Measurements from ENCODE around the gene ZNF282.
"Not testable (repeated sequence)": the region's sequence is repeated elsewhere in the genome, so short reads cannot be mapped to it uniquely, and the experiment has no call there.

ZNF282 gene

GRCh38 chr7:149226840-149227494 is 31.6 kb downstream of the ZNF282 start:
- no peak overlapping the region for H3K4me3 Mint-ChIP-seq
- H3K4me1 Mint-ChIP-seq = no peaks in the 10 kb centered on the region
- H3K27me3 Mint-ChIP-seq = peaks cover 13% of the 10 kb centered on the region
- no peak overlapping the region for H3K27ac Mint-ChIP-seq
- ATAC-seq (no peak), DNase-seq (no peak)
- no peaks in the 10 kb centered on the region for H3K9me3 Mint-ChIP-seq

- Mint-ChIP-seq H3K27me3 (peaks cover 25% of the 10 kb centered on the region), H3K27ac (no peak overlapping the region), H3K4me1 (no peaks in the 10 kb centered on the region), H3K4me3 (no peak overlapping the region), H3K9me3 (no peaks in the 10 kb centered on the region)
- no peak for ATAC-seq
- DNase-seq = no peak
These were observed 33.6 kb downstream of the ZNF282 start for GRCh38 chr7:149228831-149229471.

- peak; percentile 32 for ATAC-seq
- no peak for DNase-seq
- Mint-ChIP-seq H3K4me1 (no peaks in the 10 kb centered on the region), H3K27me3 (peaks cover 25% of the 10 kb centered on the region), H3K27ac (no peak overlapping the region), H3K9me3 (no peaks in the 10 kb centered on the region), H3K4me3 (no peak overlapping the region)
These were observed 34.2 kb downstream of the ZNF282 start for GRCh38 chr7:149229526-149229925.

GRCh38 chr7:149232362-149232761 is 37.0 kb downstream of the ZNF282 start:
- DNase-seq = no peak
- H3K9me3 Mint-ChIP-seq = no peaks in the 10 kb centered on the region
- ATAC-seq = no peak
- no peaks in the 10 kb centered on the region for H3K4me1 Mint-ChIP-seq
- H3K27me3 Mint-ChIP-seq = peaks cover 32% of the 10 kb centered on the region
- no peak overlapping the region for H3K4me3 Mint-ChIP-seq
- no peak overlapping the region for H3K27ac Mint-ChIP-seq

GRCh38 chr7:149233655-149234204 is 38.4 kb downstream of the ZNF282 start:
- H3K9me3 Mint-ChIP-seq, DNase-seq, H3K4me3 Mint-ChIP-seq, H3K4me1 Mint-ChIP-seq, H3K27ac Mint-ChIP-seq: not testable (repeated sequence)
- peaks cover 32% of the 10 kb centered on the region for H3K27me3 Mint-ChIP-seq
- ATAC-seq = peak; percentile 59

GRCh38 chr7:149237502-149237901 is 42.2 kb downstream of the ZNF282 start:
- Mint-ChIP-seq H3K4me3 (no peak overlapping the region), H3K9me3 (peaks cover under 1 to 2% of the 10 kb centered on the region in 2 donors), H3K4me1 (peaks cover 33% of the 10 kb centered on the region), H3K27me3 (peaks cover 16% of the 10 kb centered on the region), H3K27ac (no peak overlapping the region)
- ATAC-seq = no peak
- no peak for DNase-seq

GRCh38 chr7:149238051-149238450 is 42.7 kb downstream of the ZNF282 start:
- H3K4me1 Mint-ChIP-seq = peaks cover 33% of the 10 kb centered on the region
- no peak for DNase-seq
- ATAC-seq = no peak
- H3K4me3 Mint-ChIP-seq = peak overlapping the region; percentile 8 to 10
- H3K9me3 Mint-ChIP-seq = peaks cover 5 to 8% of the 10 kb centered on the region in 2 donors
- H3K27ac Mint-ChIP-seq = peak overlapping the region in 1 of 2 donors; percentile 72
- H3K27me3 Mint-ChIP-seq = peaks cover 10% of the 10 kb centered on the region

- DNase-seq (peak; percentile 87 to 91), ATAC-seq (peak; percentile 100)
- Mint-ChIP-seq H3K27me3 (peaks cover 7% of the 10 kb centered on the region), H3K4me3 (peak within 1 kb of the TSS; percentile 93 to 95), H3K4me1 (peaks cover 37% of the 10 kb centered on the region), H3K9me3 (peaks cover 5 to 8% of the 10 kb centered on the region in 2 donors), H3K27ac (peak within 1 kb of the TSS; percentile 90 to 98)
These were observed 44.2 kb downstream of the ZNF282 start, which contains the start of gene ZNF212 for GRCh38 chr7:149239345-149240143. Gene ZNF212, plus strand, starts transcription at chr7:149239651. Its CDS starts 128 bp downstream, at chr7:149239779.

GRCh38 chr7:149240637-149241036 is 45.3 kb downstream of the ZNF282 start:
- ATAC-seq (no peak), DNase-seq (no peak)
- Mint-ChIP-seq H3K27ac (no peak overlapping the region), H3K27me3 (peaks cover 7% of the 10 kb centered on the region), H3K4me1 (peaks cover 48% of the 10 kb centered on the region), H3K4me3 (peak overlapping the region; percentile 93 to 95), H3K9me3 (peaks cover 5 to 8% of the 10 kb centered on the region in 2 donors)

- DNase-seq (no peak), ATAC-seq (no peak)
- Mint-ChIP-seq H3K4me1 (peaks cover 55% of the 10 kb centered on the region), H3K27ac (peak overlapping the region in 1 of 2 donors; percentile 71), H3K27me3 (peaks cover under 1% of the 10 kb centered on the region), H3K4me3 (peak overlapping the region in 1 of 2 donors; percentile 9), H3K9me3 (peaks cover 5 to 8% of the 10 kb centered on the region in 2 donors)
These were observed 46.4 kb downstream of the ZNF282 start for GRCh38 chr7:149241696-149242095.

- DNase-seq (peak in 1 of 2 donors; percentile 53), ATAC-seq (peak; percentile 93)
- Mint-ChIP-seq H3K4me3 (peak overlapping the region in 1 of 2 donors; percentile 36), H3K27me3 (no peaks in the 10 kb centered on the region), H3K27ac (peak overlapping the region; percentile 48 to 73), H3K4me1 (peaks cover 71% of the 10 kb centered on the region), H3K9me3 (peaks cover 5 to 8% of the 10 kb centered on the region in 2 donors)
These were observed 49.9 kb downstream of the ZNF282 start for GRCh38 chr7:149245244-149245643.

GRCh38 chr7:149245744-149246143 is 50.4 kb downstream of the ZNF282 start:
- H3K27me3 Mint-ChIP-seq = no peaks in the 10 kb centered on the region
- H3K9me3 Mint-ChIP-seq = peaks cover 5 to 8% of the 10 kb centered on the region in 2 donors
- peaks cover 67% of the 10 kb centered on the region for H3K4me1 Mint-ChIP-seq
- DNase-seq = no peak
- peak overlapping the region; percentile 36 to 49 for H3K4me3 Mint-ChIP-seq
- peak; percentile 57 for ATAC-seq
- H3K27ac Mint-ChIP-seq = peak overlapping the region in 1 of 2 donors; percentile 91

GRCh38 chr7:149248777-149249176 is 53.4 kb downstream of the ZNF282 start:
- H3K4me1 Mint-ChIP-seq = peaks cover 56% of the 10 kb centered on the region
- ATAC-seq (peak; percentile 54), DNase-seq (peak in 1 of 2 donors; percentile 19)
- peak overlapping the region; percentile 66 to 77 for H3K27ac Mint-ChIP-seq
- no peaks in the 10 kb centered on the region for H3K9me3 Mint-ChIP-seq
- peak overlapping the region; percentile 63 to 70 for H3K4me3 Mint-ChIP-seq
- H3K27me3 Mint-ChIP-seq = no peaks in the 10 kb centered on the region

GRCh38 chr7:149250151-149250550 is 54.8 kb downstream of the ZNF282 start:
- H3K27me3 Mint-ChIP-seq, H3K27ac Mint-ChIP-seq, H3K4me3 Mint-ChIP-seq, H3K9me3 Mint-ChIP-seq, DNase-seq, ATAC-seq: not testable (repeated sequence)
- H3K4me1 Mint-ChIP-seq = peaks cover 46% of the 10 kb centered on the region

GRCh38 chr7:149251518-149251917 is 56.2 kb downstream of the ZNF282 start:
- DNase-seq, H3K27ac Mint-ChIP-seq, H3K27me3 Mint-ChIP-seq, ATAC-seq, H3K9me3 Mint-ChIP-seq, H3K4me3 Mint-ChIP-seq: not testable (repeated sequence)
- peaks cover 34% of the 10 kb centered on the region for H3K4me1 Mint-ChIP-seq

Data from stimulated activated naive CD8-positive, alpha-beta T cell treated with anti-CD3 and anti-CD28 coated beads, Interleukin-15, amount 100 ng/mL, for 72 hours (primary cell).